HG02571 (cell line): ENCODE results near the gene GNG8.
"Not testable (repeated sequence)": the region's sequence is repeated elsewhere in the genome, so short reads cannot be mapped to it uniquely, and the experiment has no call there.

Experiments
- ATAC-seq: cut with Tn5 transposase; IDR thresholded peaks from one replicate; pipeline ENCODE4 v1.9.1; 2021; ENCODE audit warnings: mild to moderate bottlenecking, moderate library complexity; ENCODE audit not compliant: unreplicated experiment

The GNG8 gene

GRCh38 chr19:46648060-46648960, 12.3 kb upstream of the GNG8 start:
- no peak for ATAC-seq

GRCh38 chr19:46646402-46646801, 10.4 kb upstream of the GNG8 start:
- ATAC-seq, result no peak

- no peak for ATAC-seq
These were observed 8.7 kb upstream of the GNG8 start for GRCh38 chr19:46644720-46645119.

DNA sequence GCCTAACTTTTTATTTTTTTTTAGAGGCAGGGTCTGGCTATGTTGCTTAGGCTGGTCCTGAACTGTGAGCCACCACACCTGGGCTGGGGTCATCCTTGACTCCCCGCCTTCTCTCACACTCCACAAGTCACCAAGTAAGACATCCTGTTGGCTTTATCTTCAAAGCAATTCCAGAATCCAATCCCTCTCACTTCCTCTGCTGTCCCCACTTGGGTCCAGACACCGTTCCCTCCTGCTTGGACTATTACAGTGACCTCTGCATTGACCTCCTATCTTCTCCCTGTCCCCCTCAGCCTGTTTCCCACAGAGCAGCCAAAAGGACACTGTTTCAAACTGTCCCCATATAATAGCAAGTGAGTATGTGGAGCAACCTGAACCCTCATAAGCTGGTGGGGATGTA, 4.7 kb upstream of the GNG8 start:
- ATAC-seq, result no peak

- no peak for ATAC-seq
These were observed 3.6 kb upstream of the GNG8 start for GRCh38 chr19:46639358-46640182.

- ATAC-seq, result no peak
These were observed 1.2 kb upstream of the GNG8 start for GRCh38 chr19:46637224-46637623.

GRCh38 chr19:46634656-46635218, 1.3 kb downstream of the GNG8 start:
- no peak for ATAC-seq

DNA sequence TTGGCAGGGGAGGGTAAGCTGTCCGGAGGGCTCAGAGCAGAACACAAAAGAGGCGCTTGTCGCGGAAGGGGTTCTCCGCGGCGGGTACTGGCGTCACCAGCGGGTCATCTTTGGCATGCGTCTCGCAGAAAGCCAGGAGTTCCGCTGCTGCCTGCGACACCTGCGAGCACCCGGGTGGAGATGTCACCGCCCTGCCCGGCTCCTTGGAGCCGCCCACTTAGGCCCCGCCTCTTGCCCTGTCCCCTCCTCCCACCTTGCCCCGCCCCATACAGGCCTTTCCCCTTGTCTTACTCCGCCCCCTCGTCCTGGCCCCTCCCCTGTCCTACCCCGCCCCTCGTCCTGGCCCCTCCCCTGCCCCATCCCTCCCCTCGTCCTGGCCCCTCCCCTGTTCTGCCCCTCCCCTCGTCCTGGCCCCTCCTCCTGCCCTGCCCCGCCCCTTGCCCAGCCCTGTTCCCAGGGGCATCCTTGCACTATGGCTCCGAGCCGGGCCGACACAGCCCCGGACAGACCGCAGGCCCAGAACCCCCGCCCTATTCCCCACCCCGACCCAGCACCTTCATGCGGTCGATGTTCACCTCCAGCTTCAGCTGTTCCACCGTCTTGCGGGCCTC, 1.9 kb downstream of the GNG8 start:
- ATAC-seq, result no peak

DNA sequence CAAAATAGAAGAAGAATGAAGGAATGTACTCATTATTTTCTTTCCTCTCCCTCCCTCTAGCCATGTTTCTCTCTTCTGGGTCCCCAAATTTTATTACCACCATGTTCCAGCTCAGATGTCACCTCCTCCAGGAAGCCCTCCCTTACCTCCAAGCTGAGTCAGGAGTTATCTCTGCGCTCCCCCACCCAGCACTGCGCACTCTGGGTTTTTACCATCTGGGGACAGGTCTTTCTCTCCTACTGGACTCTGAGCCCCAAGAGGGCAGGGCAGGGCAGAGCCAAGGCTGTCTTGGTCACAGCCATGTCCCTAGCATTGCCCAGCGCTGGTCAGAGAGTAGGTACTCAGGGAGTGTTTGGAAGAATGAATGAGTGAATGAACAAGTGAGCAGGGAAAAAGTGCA, 2.9 kb downstream of the GNG8 start:
- ATAC-seq, result no peak

GRCh38 chr19:46631481-46631880, 4.5 kb downstream of the GNG8 start:
- ATAC-seq, result no peak

GRCh38 chr19:46630586-46631205, 5.3 kb downstream of the GNG8 start:
- no peak for ATAC-seq

GRCh38 chr19:46629546-46630025, 6.4 kb downstream of the GNG8 start:
- ATAC-seq, result no peak

GRCh38 chr19:46628970-46629369, 7.0 kb downstream of the GNG8 start:
- ATAC-seq, result not testable (repeated sequence)

- ATAC-seq, result no peak
These were observed 9.6 kb downstream of the GNG8 start for GRCh38 chr19:46626446-46626845.

DNA sequence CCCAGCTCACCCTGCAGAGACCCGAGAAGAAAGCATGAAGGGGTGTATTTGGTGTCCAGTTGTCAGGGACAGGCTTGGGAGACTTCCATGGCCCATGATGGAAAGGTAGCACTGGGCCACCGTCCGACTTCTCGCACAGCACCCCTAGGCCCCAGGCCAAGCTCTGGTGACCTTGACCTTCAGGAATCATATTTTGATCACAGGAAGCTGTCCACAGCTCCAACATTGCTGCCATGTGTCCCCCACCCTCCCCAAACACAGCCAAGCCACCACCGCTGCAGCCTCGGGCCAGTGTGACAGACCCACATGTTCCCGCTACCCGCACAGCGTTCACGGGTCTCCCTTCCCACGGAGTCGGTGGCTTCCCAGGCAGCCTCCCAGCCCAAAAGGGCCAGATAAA, 10.3 kb downstream of the GNG8 start:
- no peak for ATAC-seq

GRCh38 chr19:46624958-46625661, 10.9 kb downstream of the GNG8 start, which contains the start of gene PTGIR:
PTGIR (minus strand) TSS chr19:46625089; CDS start chr19:46624225, 864 bp downstream.
- no peak for ATAC-seq

DNA sequence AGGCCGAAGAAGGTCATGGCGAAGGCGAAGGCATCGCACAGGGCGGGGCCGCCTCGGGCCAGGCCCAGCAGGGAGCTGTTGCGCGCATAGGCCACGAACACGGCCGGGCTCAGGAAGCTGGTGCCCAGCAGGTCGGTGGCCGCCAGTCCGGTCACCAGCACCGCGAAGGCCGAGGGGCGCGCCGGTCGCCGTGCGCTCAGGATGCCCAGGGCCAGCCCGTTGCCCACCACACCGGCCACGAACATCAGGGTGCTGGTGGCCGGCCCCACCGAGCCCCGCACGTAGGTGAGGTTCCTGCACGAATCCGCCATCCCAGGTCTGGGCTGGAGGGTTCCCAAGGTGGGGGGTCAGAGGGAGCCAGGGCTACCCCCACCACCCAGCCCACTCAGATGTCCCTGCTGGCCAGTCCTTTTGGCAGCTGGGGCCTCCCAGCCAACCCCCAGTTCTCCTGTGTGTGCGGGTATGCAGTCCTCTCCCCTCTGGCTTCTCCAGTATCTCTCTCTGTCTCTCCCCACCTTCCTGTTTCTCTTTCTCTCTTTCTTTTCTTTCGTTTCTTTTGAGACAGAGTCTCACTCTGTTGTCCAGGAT, 12.0 kb downstream of the GNG8 start:
- ATAC-seq, result no peak

GRCh38 chr19:46622118-46622446, 13.9 kb downstream of the GNG8 start:
- no peak for ATAC-seq
